Measurements from ENCODE around the gene KLHL30.

Gene KLHL30

DNA sequence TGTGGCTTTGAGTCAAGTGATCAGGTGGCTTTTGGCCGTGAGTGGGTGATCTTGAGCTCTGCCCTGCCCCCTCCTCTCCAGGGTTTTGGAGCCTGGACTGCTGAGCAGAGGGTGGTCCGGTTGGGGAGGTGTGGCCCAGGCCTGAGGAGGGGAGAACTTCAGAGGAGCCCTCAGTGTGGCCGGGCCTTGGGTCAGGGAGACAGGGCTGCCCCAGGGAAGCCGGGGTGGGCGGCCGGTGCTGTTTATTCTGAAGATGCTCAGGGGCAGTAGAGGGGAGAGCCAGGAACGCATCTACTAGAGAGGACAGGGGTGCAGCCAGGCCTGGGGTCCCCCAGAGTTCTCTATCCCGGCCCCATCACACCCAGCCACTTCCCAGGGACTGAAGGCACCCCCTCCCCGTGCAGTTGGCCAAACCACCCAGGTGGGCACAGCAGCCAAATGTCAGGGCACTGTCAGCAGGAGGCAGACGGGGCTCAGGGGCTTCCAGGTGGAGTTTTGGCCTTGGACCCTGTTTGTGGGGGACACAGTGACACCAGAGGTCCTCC lies 21.3 kb downstream of the KLHL30 start:
- peaks cover under 1% of the 10 kb centered on the region for H3K36me3 Mint-ChIP-seq (ENCODE audit: low read depth)

GRCh38 chr2:238160206-238161129 lies 22.0 kb downstream of the KLHL30 start:
- Mint-ChIP-seq H3K27ac (no peak overlapping the region), H3K27me3 (ENCODE audit: low read depth, poor library complexity) (peaks cover 77% of the 10 kb centered on the region), H3K9me3 (no peaks in the 10 kb centered on the region), H3K36me3 (ENCODE audit: low read depth) (peaks cover 3% of the 10 kb centered on the region), H3K4me3 (peak overlapping the region; percentile 34), H3K4me1 (peaks cover 33% of the 10 kb centered on the region)
- TF ChIP-seq, protein P1, sequence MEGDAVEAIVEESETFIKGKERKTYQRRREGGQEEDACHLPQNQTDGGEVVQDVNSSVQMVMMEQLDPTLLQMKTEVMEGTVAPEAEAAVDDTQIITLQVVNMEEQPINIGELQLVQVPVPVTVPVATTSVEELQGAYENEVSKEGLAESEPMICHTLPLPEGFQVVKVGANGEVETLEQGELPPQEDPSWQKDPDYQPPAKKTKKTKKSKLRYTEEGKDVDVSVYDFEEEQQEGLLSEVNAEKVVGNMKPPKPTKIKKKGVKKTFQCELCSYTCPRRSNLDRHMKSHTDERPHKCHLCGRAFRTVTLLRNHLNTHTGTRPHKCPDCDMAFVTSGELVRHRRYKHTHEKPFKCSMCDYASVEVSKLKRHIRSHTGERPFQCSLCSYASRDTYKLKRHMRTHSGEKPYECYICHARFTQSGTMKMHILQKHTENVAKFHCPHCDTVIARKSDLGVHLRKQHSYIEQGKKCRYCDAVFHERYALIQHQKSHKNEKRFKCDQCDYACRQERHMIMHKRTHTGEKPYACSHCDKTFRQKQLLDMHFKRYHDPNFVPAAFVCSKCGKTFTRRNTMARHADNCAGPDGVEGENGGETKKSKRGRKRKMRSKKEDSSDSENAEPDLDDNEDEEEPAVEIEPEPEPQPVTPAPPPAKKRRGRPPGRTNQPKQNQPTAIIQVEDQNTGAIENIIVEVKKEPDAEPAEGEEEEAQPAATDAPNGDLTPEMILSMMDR (IDR thresholded peaks at IDR 0.05), result peak; percentile 36
- DNase-seq, result peak; percentile 61

More for the DNA sequence above, 21.3 kb downstream of the KLHL30 start:
- H3K27me3 Mint-ChIP-seq (ENCODE audit: low read depth, poor library complexity), result peaks cover 69% of the 10 kb centered on the region
- peaks cover 34% of the 10 kb centered on the region for H3K4me1 Mint-ChIP-seq
- no peak overlapping the region for H3K27ac Mint-ChIP-seq
- no peaks in the 10 kb centered on the region for H3K9me3 Mint-ChIP-seq
- peak overlapping the region; percentile 81 for H3K4me3 Mint-ChIP-seq
- no peak for DNase-seq
- TF ChIP-seq, protein P1 (IDR thresholded peaks at IDR 0.05), result no peak

DNA sequence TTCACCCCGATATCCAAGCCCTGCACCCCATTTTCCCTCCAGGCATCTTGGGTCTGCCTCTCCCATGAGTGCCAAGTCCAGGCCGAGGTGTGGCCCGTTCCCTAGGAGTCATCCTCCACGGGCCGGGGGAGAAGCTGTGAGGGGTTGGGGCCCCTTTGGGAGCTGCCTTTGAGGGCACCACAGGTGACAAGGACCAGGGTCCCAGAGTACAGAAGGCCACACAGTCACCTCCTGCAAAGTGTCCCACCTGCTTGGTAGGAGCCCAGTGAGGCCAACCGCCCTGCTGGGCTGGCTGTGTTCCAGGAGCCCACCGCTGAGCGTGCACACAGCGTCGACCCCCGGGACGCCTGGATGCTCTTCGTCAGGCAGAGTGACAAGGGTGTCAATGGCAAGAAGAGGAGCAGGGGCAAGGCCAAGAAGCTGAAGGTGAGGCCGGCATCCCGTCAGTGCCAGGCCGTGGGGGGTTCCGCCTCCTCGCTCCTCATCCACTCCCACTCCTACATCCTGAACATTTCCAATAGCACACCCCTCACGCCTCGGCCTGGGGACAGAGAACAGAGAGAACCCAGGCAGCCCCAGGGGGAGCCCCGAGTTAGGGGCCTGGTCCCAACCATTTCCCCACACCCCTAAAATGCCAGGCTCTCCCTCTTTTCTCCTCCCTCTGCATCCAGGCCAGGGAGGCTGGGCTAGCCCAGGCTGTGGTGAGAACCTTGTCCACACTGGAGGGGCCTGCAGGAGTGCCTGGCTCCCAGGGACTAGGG lies 23.0 kb downstream of the KLHL30 start:
- Mint-ChIP-seq H3K27me3 (ENCODE audit: low read depth, poor library complexity) (peaks cover 84% of the 10 kb centered on the region), H3K4me1 (peaks cover 27% of the 10 kb centered on the region), H3K9me3 (no peaks in the 10 kb centered on the region), H3K4me3 (no peak overlapping the region), H3K36me3 (ENCODE audit: low read depth) (peaks cover 3% of the 10 kb centered on the region), H3K27ac (no peak overlapping the region)
- TF ChIP-seq, protein P1 (IDR thresholded peaks at IDR 0.05), result no peak
- no peak for DNase-seq

GRCh38 chr2:238162251-238162845 lies 23.9 kb downstream of the KLHL30 start:
- Mint-ChIP-seq H3K9me3 (no peaks in the 10 kb centered on the region), H3K27me3 (ENCODE audit: low read depth, poor library complexity) (peaks cover 77% of the 10 kb centered on the region), H3K4me1 (peaks cover 27% of the 10 kb centered on the region), H3K4me3 (no peak overlapping the region), H3K27ac (no peak overlapping the region), H3K36me3 (ENCODE audit: low read depth) (peaks cover 3% of the 10 kb centered on the region)
- no peak for DNase-seq
- TF ChIP-seq, protein P1 (IDR thresholded peaks at IDR 0.05), result no peak

GRCh38 chr2:238162846-238163441 lies 24.5 kb downstream of the KLHL30 start:
- Mint-ChIP-seq H3K27ac (no peak overlapping the region), H3K27me3 (ENCODE audit: low read depth, poor library complexity) (peaks cover 71% of the 10 kb centered on the region), H3K4me1 (peaks cover 27% of the 10 kb centered on the region), H3K36me3 (ENCODE audit: low read depth) (peaks cover 3% of the 10 kb centered on the region), H3K4me3 (no peak overlapping the region), H3K9me3 (no peaks in the 10 kb centered on the region)
- TF ChIP-seq, protein P1 (IDR thresholded peaks at IDR 0.05), result no peak
- DNase-seq, result no peak
